T47D (cell line): Measurements from ENCODE around the gene ASXL1.
"Not testable (repeated sequence)": the region's sequence is repeated elsewhere in the genome, so short reads cannot be mapped to it uniquely, and the experiment has no call there.

Experiments used
- DNase-seq, 2 experiments: peaks; one replicate each; pipeline versions ENCODE4 v3.0.0 to v3.0.0-alpha.2; 2011 to 2012; ENCODE audit warnings: low read depth in 1 of 2, low spot score in 1 of 2
- JUND ChIP-seq: IDR thresholded peaks from 2 replicates; pipeline ENCODE4 v1.6.1; 2012; ENCODE audit warnings: low read depth
- in situ Hi-C: cut with HindIII; loops from 2 replicates; pipeline ENCODE4 v1.10.0; 2016; ENCODE audit warnings: low sequenced_read_pairs, low pct_unique_long_range_greater_than_20kb

ASXL1 gene

GRCh38 chr20:32380745-32381144, 22.6 kb downstream of the ASXL1 start:
- TF ChIP-seq JUND: no peak
- in situ Hi-C loops: no loop called here
- no peak for DNase-seq

GRCh38 chr20:32382102-32382950, 24.2 kb downstream of the ASXL1 start:
- no peak for DNase-seq

GRCh38 chr20:32383441-32383840, 25.3 kb downstream of the ASXL1 start:
- in situ Hi-C loops, DNase-seq: not testable (repeated sequence)

More at GRCh38 chr20:32382102-32382950, 24.2 kb downstream of the ASXL1 start:
- no peak for TF ChIP-seq JUND
- in situ Hi-C loops: no loop called here

- TF ChIP-seq JUND: no peak
- in situ Hi-C loops: no loop called here
- no peak for DNase-seq
Observed at GRCh38 chr20:32385541-32385940, 27.4 kb downstream of the ASXL1 start.

GRCh38 chr20:32386091-32386490, 28.0 kb downstream of the ASXL1 start:
- no peak for TF ChIP-seq JUND
- DNase-seq: peak in 1 of 2 experiments; percentile 15
- in situ Hi-C loops: no loop called here

- in situ Hi-C loops: no loop called here
- no peak for DNase-seq
Observed at GRCh38 chr20:32387252-32387651, 29.1 kb downstream of the ASXL1 start.

GRCh38 chr20:32391003-32391402, 32.9 kb downstream of the ASXL1 start:
- TF ChIP-seq JUND: no peak
- DNase-seq: peak in 1 of 2 experiments; percentile 31
- in situ Hi-C loops: no loop called here

More at GRCh38 chr20:32387252-32387651, 29.1 kb downstream of the ASXL1 start:
- TF ChIP-seq JUND: no peak

GRCh38 chr20:32395066-32395465, 36.9 kb downstream of the ASXL1 start:
- in situ Hi-C loops: no loop called here
- TF ChIP-seq JUND: no peak
- DNase-seq: no peak

- no peak for TF ChIP-seq JUND
- no peak for DNase-seq
- in situ Hi-C loops: no loop called here
Observed at GRCh38 chr20:32396646-32397160, 38.6 kb downstream of the ASXL1 start.

- no peak for TF ChIP-seq JUND
- no peak for DNase-seq
- in situ Hi-C loops: no loop called here
Observed at GRCh38 chr20:32397567-32398084, 39.5 kb downstream of the ASXL1 start.

GRCh38 chr20:32400476-32400875, 42.3 kb downstream of the ASXL1 start:
- DNase-seq: no peak
- no peak for TF ChIP-seq JUND
- in situ Hi-C loops: no loop called here

- in situ Hi-C loops: no loop called here
- no peak for DNase-seq
- TF ChIP-seq JUND: no peak
Observed at GRCh38 chr20:32404017-32404416, 45.9 kb downstream of the ASXL1 start.

- DNase-seq: no peak
- no peak for TF ChIP-seq JUND
- in situ Hi-C loops: no loop called here
Observed at GRCh38 chr20:32406701-32407100, 48.6 kb downstream of the ASXL1 start.

- in situ Hi-C loops, DNase-seq: not testable (repeated sequence)
Observed at GRCh38 chr20:32407131-32407750, 49.1 kb downstream of the ASXL1 start.
